Spleen (tissue), 11 donors: ENCODE data around the gene ANKS3. TPM values are rescaled to one million over a fixed set of nuclear protein-coding genes. Genes with fewer than 3 reads are reported as not detected.

Experiments used
- DNase-seq: peaks from one replicate; pipeline ENCODE4 v3.0.0-alpha.2; 2020
- H3K27ac ChIP-seq, 8 donors: fragments of 200-600 bp; sonication (generic) in 7 of 8; 1 replicate in 4 of 8; 2 replicates in 4 of 8; pipeline versions ENCODE4 v1.5.0 to v1.8.0; 2016 to 2021; ENCODE audit warnings: inconsistent platforms in 4 of 8, mild to moderate bottlenecking in 4 of 8, moderate library complexity in 1 of 8
- H3K27me3 ChIP-seq, 7 donors: fragments of 200-600 bp; sonication (generic) in 6 of 7; replicated peaks in 1 of 7; 1 replicate in 4 of 7; 2 replicates in 3 of 7; pipeline versions ENCODE4 v1.5.0 to v1.8.0; 2016 to 2021; ENCODE audit warnings: inconsistent platforms in 3 of 7, mild to moderate bottlenecking in 1 of 7
- H3K36me3 ChIP-seq, 6 donors: fragments of 200-600 bp; sonication (generic) in 5 of 6; 1 replicate in 4 of 6; 2 replicates in 2 of 6; pipeline versions ENCODE4 v1.5.0 to v1.8.0; 2016 to 2021; ENCODE audit warnings: inconsistent platforms in 2 of 6
- H3K4me1 ChIP-seq, 6 donors: fragments of 200-600 bp; sonication (generic) in 5 of 6; 1 replicate in 3 of 6; 2 replicates in 3 of 6; pipeline versions ENCODE4 v1.5.0 to v1.8.0; 2016 to 2021; ENCODE audit warnings: inconsistent platforms in 3 of 6
- H3K4me3 ChIP-seq, 8 donors: fragments of 200-600 bp; sonication (generic) in 7 of 8; 1 replicate in 4 of 8; 2 replicates in 4 of 8; pipeline versions ENCODE4 v1.5.0 to v1.8.0; 2016 to 2021; ENCODE audit warnings: inconsistent platforms in 4 of 8, mild to moderate bottlenecking in 4 of 8, moderate library complexity in 2 of 8
- H3K9me3 ChIP-seq, 8 donors: fragments of 200-600 bp; sonication (generic) in 7 of 8; 1 replicate in 4 of 8; 2 replicates in 4 of 8; pipeline versions ENCODE4 v1.5.0 to v1.8.0; 2016 to 2021; ENCODE audit warnings: inconsistent platforms in 4 of 8
- POLR2A ChIP-seq, 3 donors: fragments of 450-650 bp; IDR thresholded peaks; one replicate each; pipeline ENCODE4 v1.5.1; 2017; ENCODE audit warnings: antibody characterized with exemption in 3 of 3, mild to moderate bottlenecking in 1 of 3
- POLR2AphosphoS5 ChIP-seq, 3 donors: sonication (generic); formaldehyde crosslinking; IDR thresholded peaks; one replicate each; pipeline ENCODE4 v1.5.1; 2017; ENCODE audit warnings: antibody characterized with exemption in 3 of 3
- WGBS, 5 donors: extraction: QIAGEN DNeasy Blood & Tissue Kit in 3 of 5; methylation state at CpG; one replicate each; pipeline versions ENCODE4 v1.1.5 to v1.1.7; 2013 to 2018; 5-methylcytosine and 5-hydroxymethylcytosine counted together
- intact Hi-C: fragments of 100-400 bp; cut with DNase I; formaldehyde crosslinking; loops from one replicate; pipeline ENCODE4 v1.15.0; 2023; ENCODE audit warnings: low total_unique reads
- polyA plus RNA-seq, 3 donors: library from polyadenylated mRNA; stranded (reverse); fragments of 200-250 nt; gene quantifications; one replicate each; pipeline ENCODE4 v1.2.1, GENCODE V29; 2013
- total RNA-seq, 7 donors: library from RNA; depleted of rRNA in 3 of 7; stranded (reverse); fragments of >200 nt in 3 of 7; fragmentation: NEBNext Ultra II Directional in 4 of 7; extraction: Animal tissue kit (Norgen Biotek cat#: 25700) in 4 of 7; gene quantifications; one replicate each; pipeline versions ENCODE4 v1.1.0 to v1.2.1, GENCODE V29; 2016 to 2021
- TF ChIP-seq, protein P1 (sequence below), 11 experiments: fragments of 200-600 bp in 7 of 11; fragments of 450-650 bp in 4 of 11; sonication (generic) in 4 of 11; IDR thresholded peaks in 8 of 11; conservative IDR thresholded peaks in 3 of 11; 1 replicate in 7 of 11; 2 replicates in 4 of 11; pipeline versions ENCODE4 v1.4.0 to v1.8.0; 2016 to 2021; ENCODE audit warnings: antibody characterized with exemption in 11 of 11, inconsistent platforms in 4 of 11, mild to moderate bottlenecking in 1 of 11
- donor health status: healthy with polysubstance abuse.
- donor health status: DM: no; HTN: no; CAD: no; lungs with moderate emphysema.
- donor health status: DM: no; HTN: no; CAD: no.
- donor health status: Bipolar disorder and iron deficiency.
- donor health status: healthy.
- donor health status: DM: no; HTN: no; CAD: no.
- donor health status: DM: yes; HTN: yes; CAD: no.

Gene ANKS3
- total and polyA plus RNA-seq, 10 donors = 12.5 to 29.5 (median 22.9) TPM

DNA sequence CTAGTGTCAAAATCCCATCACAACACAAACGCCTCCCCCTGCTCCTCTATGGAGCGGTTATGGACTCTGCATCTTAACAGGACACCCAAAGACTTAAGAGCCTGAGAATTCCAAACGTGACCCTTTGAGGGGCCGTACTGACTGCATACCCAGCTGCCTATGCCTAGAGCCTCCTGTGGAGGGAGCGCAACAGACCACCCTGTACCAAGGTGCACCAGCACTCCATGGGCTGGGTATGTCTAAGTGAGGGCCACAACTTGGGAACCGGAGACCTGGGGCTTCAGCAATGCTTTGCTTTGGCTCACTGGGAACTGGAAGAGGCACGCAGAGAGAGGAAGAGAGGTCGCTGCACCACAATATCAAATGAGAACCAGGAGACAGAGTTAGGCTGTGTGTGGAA is 5.4 kb downstream of the ANKS3 start:
- Histone ChIP-seq H3K4me1 (peaks cover 5 to 11% (median 9%) of the 10 kb centered on the region in 6 donors), H3K4me3 (no peak overlapping the region), H3K9me3 (no peaks in the 10 kb centered on the region), H3K36me3 (peaks cover 0 to 76% (median 39%) of the 10 kb centered on the region in 6 donors), H3K27me3 (no peaks in the 10 kb centered on the region), H3K27ac (no peak overlapping the region)
- DNase-seq = no peak
- WGBS, 5 donors = 94 to 99% (median 96%) methylated on average over 8 of the region's 8 CpGs
- intact Hi-C loops = no loop called here
- TF ChIP-seq, protein P1, sequence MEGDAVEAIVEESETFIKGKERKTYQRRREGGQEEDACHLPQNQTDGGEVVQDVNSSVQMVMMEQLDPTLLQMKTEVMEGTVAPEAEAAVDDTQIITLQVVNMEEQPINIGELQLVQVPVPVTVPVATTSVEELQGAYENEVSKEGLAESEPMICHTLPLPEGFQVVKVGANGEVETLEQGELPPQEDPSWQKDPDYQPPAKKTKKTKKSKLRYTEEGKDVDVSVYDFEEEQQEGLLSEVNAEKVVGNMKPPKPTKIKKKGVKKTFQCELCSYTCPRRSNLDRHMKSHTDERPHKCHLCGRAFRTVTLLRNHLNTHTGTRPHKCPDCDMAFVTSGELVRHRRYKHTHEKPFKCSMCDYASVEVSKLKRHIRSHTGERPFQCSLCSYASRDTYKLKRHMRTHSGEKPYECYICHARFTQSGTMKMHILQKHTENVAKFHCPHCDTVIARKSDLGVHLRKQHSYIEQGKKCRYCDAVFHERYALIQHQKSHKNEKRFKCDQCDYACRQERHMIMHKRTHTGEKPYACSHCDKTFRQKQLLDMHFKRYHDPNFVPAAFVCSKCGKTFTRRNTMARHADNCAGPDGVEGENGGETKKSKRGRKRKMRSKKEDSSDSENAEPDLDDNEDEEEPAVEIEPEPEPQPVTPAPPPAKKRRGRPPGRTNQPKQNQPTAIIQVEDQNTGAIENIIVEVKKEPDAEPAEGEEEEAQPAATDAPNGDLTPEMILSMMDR (IDR thresholded peaks at IDR 0.05 in 8 of 11, conservative IDR thresholded peaks at IDR 0.05 in 3 of 11) = no peak
- TF ChIP-seq POLR2A (IDR thresholded peaks at IDR 0.05) = no peak
- no peak for TF ChIP-seq POLR2AphosphoS5 (IDR thresholded peaks at IDR 0.05)

DNA sequence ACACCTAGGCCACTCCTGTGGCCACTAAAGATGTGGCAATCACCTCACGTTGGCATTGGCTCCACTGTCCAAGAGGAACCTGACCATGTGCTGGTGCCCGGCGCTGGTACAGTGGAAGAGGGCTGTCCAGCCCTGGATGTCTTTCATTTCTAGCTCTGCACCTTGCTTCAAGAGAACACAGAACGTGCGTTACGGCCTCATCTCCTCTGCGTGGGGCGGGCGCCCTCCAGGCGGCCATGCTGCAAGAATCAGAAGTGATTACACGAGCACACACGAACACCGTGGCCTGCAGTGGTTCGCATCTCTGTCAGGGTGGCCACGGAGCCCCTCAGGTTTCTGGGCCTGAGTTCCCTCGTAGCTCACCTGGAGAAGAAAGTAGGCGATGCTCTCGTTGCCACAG is 7.5 kb downstream of the ANKS3 start:
- no peaks in the 10 kb centered on the region for H3K4me1 ChIP-seq
- no peaks in the 10 kb centered on the region for H3K27me3 ChIP-seq
- H3K4me3 ChIP-seq = no peak overlapping the region
- DNase-seq = no peak
- TF ChIP-seq POLR2AphosphoS5 (IDR thresholded peaks at IDR 0.05) (no peak), POLR2A (IDR thresholded peaks at IDR 0.05) (no peak)
- TF ChIP-seq, protein P1 (IDR thresholded peaks at IDR 0.05 in 8 of 11, conservative IDR thresholded peaks at IDR 0.05 in 3 of 11) = no peak
- intact Hi-C loops = no loop called here
- WGBS, 5 donors = 93 to 97% (median 95%) methylated on average over 17 to 18 of the region's 18 CpGs
- H3K9me3 ChIP-seq = no peaks in the 10 kb centered on the region
- no peak overlapping the region for H3K27ac ChIP-seq
- H3K36me3 ChIP-seq = peaks cover 0 to 96% (median 46%) of the 10 kb centered on the region in 6 donors

DNA sequence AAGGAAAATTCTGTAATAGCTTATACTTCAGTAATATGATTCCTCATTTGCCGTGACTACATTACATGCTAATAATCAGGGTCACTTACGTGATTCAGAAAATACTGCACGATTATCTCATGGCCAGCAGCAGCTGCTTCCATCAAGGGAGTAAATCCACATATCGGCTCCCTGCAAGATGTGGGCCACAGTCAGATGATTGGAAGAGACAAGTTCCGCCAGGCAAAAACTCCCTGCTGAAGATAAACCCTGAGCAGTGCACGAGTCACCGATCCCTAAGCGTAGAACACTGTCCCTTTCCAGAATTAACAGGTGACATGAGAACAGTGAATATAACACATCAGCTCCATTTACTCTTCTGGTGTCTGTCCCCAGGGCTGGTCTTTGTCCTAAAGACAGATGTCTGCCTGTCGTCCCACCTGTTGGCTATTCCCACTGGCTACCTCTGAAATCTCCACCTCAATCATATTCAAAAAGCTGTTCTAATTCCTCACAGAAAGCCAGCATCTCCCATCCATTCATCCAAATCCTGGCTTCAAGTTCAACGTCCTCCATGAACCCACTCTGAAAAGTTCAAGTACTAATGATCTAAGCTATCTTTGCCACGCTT is 9.3 kb downstream of the ANKS3 start:
- 93 to 96% (median 93%) methylated on average over 11 of the region's 11 CpGs for WGBS, 5 donors
- DNase-seq = no peak
- intact Hi-C loops = no loop called here
- Histone ChIP-seq H3K4me1 (no peaks in the 10 kb centered on the region), H3K27ac (no peak overlapping the region), H3K4me3 (no peak overlapping the region), H3K9me3 (no peaks in the 10 kb centered on the region), H3K27me3 (no peaks in the 10 kb centered on the region), H3K36me3 (peaks cover 0 to 80% (median 43%) of the 10 kb centered on the region in 6 donors)
- TF ChIP-seq, protein P1 (IDR thresholded peaks at IDR 0.05 in 8 of 11, conservative IDR thresholded peaks at IDR 0.05 in 3 of 11) = no peak
- TF ChIP-seq POLR2A (IDR thresholded peaks at IDR 0.05) (no peak), POLR2AphosphoS5 (IDR thresholded peaks at IDR 0.05) (no peak)

DNA sequence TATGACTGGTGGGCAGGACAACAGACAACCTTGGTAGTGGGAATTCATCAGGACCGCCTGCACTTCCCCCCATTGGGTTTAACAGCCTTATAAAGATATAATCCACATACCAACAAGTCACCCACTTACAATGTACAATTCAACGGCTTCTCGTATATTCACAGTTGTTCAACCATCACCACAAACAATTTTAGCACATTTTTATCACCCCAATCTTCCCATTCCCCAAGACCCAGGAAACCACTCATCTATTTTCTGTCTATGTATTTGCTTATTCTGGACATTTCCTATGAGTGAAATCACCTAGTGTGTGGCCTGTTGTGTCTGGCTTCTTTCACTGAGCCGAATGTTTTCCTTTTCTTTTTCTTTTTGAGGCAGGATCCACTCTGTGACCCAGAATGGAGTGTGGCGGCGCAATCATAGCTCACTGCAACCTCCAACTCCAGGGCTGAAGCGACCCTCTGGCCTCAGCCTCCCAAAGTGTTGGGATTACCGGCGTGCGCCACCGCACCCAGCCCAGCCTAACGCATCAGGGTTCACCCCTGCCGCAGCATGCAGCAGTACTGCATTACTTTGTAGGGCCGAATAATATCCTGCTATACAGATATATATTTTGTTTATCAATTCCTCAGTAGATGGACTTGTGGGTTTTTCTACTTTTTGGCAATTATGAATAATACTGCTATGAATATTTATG is 10.9 kb downstream of the ANKS3 start:
- Histone ChIP-seq H3K27me3 (no peaks in the 10 kb centered on the region), H3K4me3 (no peak overlapping the region), H3K4me1 (peaks cover 0 to 9% (median 0%) of the 10 kb centered on the region in 6 donors), H3K27ac (no peak overlapping the region), H3K36me3 (peaks cover 0 to 71% (median 33%) of the 10 kb centered on the region in 6 donors), H3K9me3 (no peaks in the 10 kb centered on the region)
- no peak for DNase-seq
- intact Hi-C loops = no loop called here
- 92 to 97% (median 96%) methylated on average over 14 of the region's 14 CpGs for WGBS, 5 donors
- TF ChIP-seq, protein P1 (IDR thresholded peaks at IDR 0.05 in 8 of 11, conservative IDR thresholded peaks at IDR 0.05 in 3 of 11) = no peak
- TF ChIP-seq POLR2AphosphoS5 (IDR thresholded peaks at IDR 0.05) (no peak), POLR2A (IDR thresholded peaks at IDR 0.05) (no peak)
